ENCODE results near the gene OPCML.

DNA sequence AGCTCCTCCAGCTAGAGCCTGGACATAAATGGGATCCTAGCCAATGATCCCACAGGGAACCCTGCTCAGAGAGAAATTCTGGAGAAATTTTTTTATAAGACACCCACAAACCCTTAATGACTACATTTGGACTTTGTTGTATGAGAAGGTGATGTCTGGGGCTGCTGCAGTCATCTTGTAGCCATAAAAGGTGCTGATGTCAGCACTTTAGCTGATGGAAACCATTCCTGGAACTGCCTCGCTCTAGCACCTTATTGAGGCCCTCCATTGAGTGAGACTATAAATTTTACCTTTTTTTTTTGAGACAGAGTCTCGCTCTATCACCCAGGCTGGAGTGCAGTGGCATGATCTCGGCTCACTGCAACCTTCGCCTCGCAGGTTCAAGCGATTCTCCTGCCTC is 610.7 kb downstream of the OPCML start:
- TF ChIP-seq, protein P1, sequence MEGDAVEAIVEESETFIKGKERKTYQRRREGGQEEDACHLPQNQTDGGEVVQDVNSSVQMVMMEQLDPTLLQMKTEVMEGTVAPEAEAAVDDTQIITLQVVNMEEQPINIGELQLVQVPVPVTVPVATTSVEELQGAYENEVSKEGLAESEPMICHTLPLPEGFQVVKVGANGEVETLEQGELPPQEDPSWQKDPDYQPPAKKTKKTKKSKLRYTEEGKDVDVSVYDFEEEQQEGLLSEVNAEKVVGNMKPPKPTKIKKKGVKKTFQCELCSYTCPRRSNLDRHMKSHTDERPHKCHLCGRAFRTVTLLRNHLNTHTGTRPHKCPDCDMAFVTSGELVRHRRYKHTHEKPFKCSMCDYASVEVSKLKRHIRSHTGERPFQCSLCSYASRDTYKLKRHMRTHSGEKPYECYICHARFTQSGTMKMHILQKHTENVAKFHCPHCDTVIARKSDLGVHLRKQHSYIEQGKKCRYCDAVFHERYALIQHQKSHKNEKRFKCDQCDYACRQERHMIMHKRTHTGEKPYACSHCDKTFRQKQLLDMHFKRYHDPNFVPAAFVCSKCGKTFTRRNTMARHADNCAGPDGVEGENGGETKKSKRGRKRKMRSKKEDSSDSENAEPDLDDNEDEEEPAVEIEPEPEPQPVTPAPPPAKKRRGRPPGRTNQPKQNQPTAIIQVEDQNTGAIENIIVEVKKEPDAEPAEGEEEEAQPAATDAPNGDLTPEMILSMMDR (IDR thresholded peaks at IDR 0.05), result no peak
- TF ChIP-seq POLR2AphosphoS5 (IDR thresholded peaks at IDR 0.05), result no peak
- no peak for TF ChIP-seq EP300 (IDR thresholded peaks at IDR 0.05)
- no peak for TF ChIP-seq POLR2A (IDR thresholded peaks at IDR 0.05; ENCODE audit: low read depth)

All from esophagus muscularis mucosa (tissue), 4 donors.